ENCODE data around the gene CTIF. TPM values are rescaled to one million over a fixed set of nuclear protein-coding genes. Genes with fewer than 3 reads are reported as not detected.

The CTIF gene
- total RNA-seq, 1 donor from 2014 or later, result 26.4 TPM

DNA sequence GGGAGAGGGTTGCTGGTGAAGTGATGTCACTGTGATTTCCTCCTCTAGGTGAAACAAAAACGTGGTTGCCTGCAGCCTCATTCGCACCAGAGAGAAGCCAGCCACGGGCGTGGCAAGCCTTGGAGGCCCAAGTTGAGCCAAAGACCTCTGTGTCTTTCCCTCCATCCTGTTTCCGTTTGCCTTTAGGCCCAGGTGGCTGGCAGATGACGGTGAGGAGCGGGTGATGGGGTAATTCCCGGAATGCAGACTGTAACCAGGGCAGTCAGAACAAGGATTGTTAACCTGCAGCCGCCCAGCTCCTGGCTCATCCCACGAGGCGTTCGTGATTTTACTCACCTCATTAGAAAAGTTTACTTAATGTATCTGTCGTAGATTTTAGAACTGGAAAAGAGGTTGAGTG, 14.4 kb downstream of the CTIF start:
- peaks cover 7% of the 10 kb centered on the region for H3K4me1 Mint-ChIP-seq (ENCODE audit: low read depth)
- H3K27ac Mint-ChIP-seq, result no peak overlapping the region
- TF ChIP-seq, protein P1, sequence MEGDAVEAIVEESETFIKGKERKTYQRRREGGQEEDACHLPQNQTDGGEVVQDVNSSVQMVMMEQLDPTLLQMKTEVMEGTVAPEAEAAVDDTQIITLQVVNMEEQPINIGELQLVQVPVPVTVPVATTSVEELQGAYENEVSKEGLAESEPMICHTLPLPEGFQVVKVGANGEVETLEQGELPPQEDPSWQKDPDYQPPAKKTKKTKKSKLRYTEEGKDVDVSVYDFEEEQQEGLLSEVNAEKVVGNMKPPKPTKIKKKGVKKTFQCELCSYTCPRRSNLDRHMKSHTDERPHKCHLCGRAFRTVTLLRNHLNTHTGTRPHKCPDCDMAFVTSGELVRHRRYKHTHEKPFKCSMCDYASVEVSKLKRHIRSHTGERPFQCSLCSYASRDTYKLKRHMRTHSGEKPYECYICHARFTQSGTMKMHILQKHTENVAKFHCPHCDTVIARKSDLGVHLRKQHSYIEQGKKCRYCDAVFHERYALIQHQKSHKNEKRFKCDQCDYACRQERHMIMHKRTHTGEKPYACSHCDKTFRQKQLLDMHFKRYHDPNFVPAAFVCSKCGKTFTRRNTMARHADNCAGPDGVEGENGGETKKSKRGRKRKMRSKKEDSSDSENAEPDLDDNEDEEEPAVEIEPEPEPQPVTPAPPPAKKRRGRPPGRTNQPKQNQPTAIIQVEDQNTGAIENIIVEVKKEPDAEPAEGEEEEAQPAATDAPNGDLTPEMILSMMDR (IDR thresholded peaks at IDR 0.05; ENCODE audit: unreplicated experiment), result no peak
- H3K9me3 Mint-ChIP-seq (ENCODE audit: low read depth), result no peaks in the 10 kb centered on the region
- peaks cover 1% of the 10 kb centered on the region for H3K36me3 Mint-ChIP-seq (ENCODE audit: insufficient read depth)
- H3K4me3 Mint-ChIP-seq (ENCODE audit: low read depth), result no peak overlapping the region
- H3K27me3 Mint-ChIP-seq, result no peaks in the 10 kb centered on the region
- DNase-seq (ENCODE audit: low spot score, unreplicated experiment), result no peak

DNA sequence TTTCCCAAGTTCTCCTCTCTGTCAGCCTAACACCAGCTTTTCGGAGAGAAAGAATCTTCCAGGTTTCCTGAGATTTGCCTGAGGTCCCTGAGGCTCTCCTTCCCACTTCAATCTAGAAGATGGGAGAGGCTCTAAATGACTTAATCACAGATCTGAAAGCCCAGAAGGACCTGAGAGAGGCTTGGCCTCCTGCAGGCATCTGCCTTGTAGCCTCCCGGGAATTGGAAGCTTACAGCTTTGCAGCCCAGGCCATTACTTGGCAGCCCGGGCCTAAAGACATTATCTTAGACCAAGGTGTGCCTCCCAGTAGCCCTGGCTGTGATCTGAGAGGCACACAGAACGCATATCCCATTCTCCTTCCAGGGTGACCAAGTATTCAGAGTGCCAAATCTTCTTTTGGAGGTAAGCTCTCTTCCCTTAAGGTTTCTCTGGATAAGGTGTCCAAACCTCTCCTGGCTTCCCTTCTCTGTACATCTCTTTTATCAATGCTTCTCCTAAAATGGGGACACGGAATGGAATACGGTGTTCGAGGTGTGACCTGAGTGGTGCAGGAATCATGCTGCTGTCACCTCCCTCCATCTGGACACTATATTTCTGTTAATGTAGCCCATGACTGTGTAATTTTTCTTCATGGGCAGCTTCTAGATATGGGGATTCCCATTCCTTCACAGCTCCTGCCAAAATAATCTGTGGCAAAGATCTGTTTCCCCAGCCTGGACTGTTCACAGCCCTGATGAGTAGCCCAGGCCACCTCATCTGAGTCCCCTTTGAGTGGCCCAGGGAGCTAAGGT, 16.0 kb downstream of the CTIF start:
- no peaks in the 10 kb centered on the region for H3K4me1 Mint-ChIP-seq (ENCODE audit: low read depth)
- H3K27ac Mint-ChIP-seq, result no peak overlapping the region
- no peaks in the 10 kb centered on the region for H3K27me3 Mint-ChIP-seq
- H3K36me3 Mint-ChIP-seq (ENCODE audit: insufficient read depth), result peaks cover 1% of the 10 kb centered on the region
- H3K4me3 Mint-ChIP-seq (ENCODE audit: low read depth), result no peak overlapping the region
- H3K9me3 Mint-ChIP-seq (ENCODE audit: low read depth), result no peaks in the 10 kb centered on the region
- TF ChIP-seq, protein P1 (IDR thresholded peaks at IDR 0.05; ENCODE audit: unreplicated experiment), result no peak
- DNase-seq (ENCODE audit: low spot score, unreplicated experiment), result no peak

DNA sequence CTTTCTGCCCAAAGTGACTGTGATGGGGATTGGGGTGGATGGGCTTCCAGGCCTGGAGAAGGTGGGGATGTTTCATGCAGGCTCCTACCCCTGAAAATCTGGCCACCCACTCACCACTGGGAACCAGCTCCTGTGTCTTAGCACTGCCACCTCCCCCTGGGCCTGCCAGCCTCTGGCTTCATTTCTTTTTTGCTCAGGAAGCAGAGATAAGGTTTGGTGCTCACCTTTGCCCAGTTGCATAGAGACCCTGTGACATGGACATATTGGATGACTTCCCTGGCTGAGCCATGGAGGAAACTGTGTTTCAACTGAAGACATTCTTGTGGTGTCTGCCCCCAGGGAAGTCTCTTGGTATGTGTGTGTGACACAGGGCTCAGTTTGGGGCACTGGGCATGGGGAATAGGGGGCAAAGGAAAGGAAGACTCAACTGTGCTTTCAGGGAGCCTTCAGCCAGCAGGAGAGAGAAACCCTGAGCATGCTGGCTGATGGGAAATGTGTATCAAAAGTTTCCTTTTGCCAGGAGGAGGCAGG, 16.7 kb downstream of the CTIF start:
- no peak overlapping the region for H3K4me3 Mint-ChIP-seq (ENCODE audit: low read depth)
- H3K36me3 Mint-ChIP-seq (ENCODE audit: insufficient read depth), result peaks cover 1% of the 10 kb centered on the region

DNA sequence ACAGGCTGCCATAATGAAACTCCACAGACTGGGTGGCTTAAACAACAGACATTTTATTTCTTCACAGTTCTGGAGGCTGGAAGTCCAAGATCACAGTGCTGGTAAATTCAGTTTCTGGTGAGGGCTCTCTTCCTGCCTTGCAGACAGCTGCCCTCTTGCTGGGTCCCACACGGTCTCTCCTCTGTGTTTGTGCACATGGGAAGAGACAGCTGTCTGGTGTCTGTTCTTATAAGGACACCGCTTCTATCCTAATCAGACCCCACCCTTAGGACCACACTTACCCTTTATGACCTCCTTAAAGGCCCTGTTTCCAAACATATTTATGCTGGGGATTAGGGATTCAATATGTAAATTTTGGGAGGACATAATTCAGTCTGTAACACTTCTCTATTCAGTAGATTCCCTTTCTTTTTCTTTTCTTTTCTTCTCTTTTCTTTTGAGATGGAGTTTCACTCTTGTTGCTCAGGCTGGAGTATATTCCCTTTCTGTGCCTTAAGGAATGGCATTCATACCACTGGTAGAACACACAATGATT, 18.9 kb downstream of the CTIF start:
- no peak overlapping the region for H3K27ac Mint-ChIP-seq
- H3K4me1 Mint-ChIP-seq (ENCODE audit: low read depth), result no peaks in the 10 kb centered on the region
- H3K27me3 Mint-ChIP-seq, result no peaks in the 10 kb centered on the region
- no peak for DNase-seq (ENCODE audit: low spot score, unreplicated experiment)
- TF ChIP-seq, protein P1 (IDR thresholded peaks at IDR 0.05; ENCODE audit: unreplicated experiment), result no peak
- no peaks in the 10 kb centered on the region for H3K9me3 Mint-ChIP-seq (ENCODE audit: low read depth)
- no peaks in the 10 kb centered on the region for H3K36me3 Mint-ChIP-seq (ENCODE audit: insufficient read depth)
- H3K4me3 Mint-ChIP-seq (ENCODE audit: low read depth), result no peak overlapping the region

More for the DNA sequence above, 16.7 kb downstream of the CTIF start:
- Mint-ChIP-seq H3K27ac (no peak overlapping the region), H3K27me3 (no peaks in the 10 kb centered on the region), H3K4me1 (ENCODE audit: low read depth) (no peaks in the 10 kb centered on the region), H3K9me3 (ENCODE audit: low read depth) (no peaks in the 10 kb centered on the region)
- TF ChIP-seq, protein P1 (IDR thresholded peaks at IDR 0.05; ENCODE audit: unreplicated experiment), result no peak
- no peak for DNase-seq (ENCODE audit: low spot score, unreplicated experiment)

DNA sequence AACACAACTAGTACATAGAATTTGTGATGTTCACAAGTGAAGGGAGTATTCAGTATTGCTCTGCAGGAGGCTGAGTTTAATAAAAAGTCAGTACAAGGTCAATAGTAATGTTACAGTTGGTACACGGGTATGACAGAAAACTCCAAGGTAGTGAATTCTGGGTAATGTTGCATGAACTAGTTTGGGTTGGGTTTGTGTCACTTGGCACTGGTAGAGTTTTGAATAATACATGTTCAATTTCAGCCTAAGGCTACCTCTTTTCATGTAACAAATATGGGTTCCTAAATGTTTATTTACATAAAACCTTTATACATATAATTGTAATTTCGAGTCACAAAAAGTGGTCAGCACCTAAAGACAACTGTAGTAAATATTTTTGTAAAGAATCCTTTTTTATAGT, 19.4 kb downstream of the CTIF start:
- TF ChIP-seq, protein P1 (IDR thresholded peaks at IDR 0.05; ENCODE audit: unreplicated experiment), result no peak

More for the DNA sequence above, 19.4 kb downstream of the CTIF start:
- no peak overlapping the region for H3K27ac Mint-ChIP-seq
- H3K36me3 Mint-ChIP-seq (ENCODE audit: insufficient read depth), result no peaks in the 10 kb centered on the region
- no peak overlapping the region for H3K4me3 Mint-ChIP-seq (ENCODE audit: low read depth)
- H3K27me3 Mint-ChIP-seq, result no peaks in the 10 kb centered on the region
- no peaks in the 10 kb centered on the region for H3K9me3 Mint-ChIP-seq (ENCODE audit: low read depth)
- no peak for DNase-seq (ENCODE audit: low spot score, unreplicated experiment)
- H3K4me1 Mint-ChIP-seq (ENCODE audit: low read depth), result no peaks in the 10 kb centered on the region
